ENCODE results near the gene SUN3.
"Not testable (repeated sequence)": the region's sequence is repeated elsewhere in the genome, so short reads cannot be mapped to it uniquely, and the experiment has no call there.

SUN3 gene

DNA sequence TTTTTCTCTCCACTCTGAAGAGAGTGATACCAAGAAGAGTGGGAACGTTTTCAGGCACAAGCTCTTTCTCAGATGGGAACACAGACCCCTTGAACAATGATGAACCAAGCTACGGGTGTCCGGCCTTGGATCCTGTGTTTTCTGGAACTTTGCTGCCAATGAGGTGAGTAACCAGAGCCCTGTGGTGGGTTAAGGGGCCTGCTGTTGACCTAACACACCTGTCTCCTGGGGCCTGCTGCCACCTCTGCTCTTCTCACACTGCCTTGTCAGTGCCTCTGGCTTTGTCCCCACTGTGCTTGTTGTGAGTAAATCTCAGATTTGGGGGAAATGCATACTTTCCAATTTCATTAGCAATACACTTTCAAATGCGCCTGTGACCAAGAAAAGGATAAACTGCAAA, 79.2 kb downstream of the SUN3 start:
- TF ChIP-seq ZNF274 (IDR thresholded peaks at IDR 0.05; ENCODE audit: low read depth, low read length): no peak

GRCh38 chr7:47948141-47948790, 80.6 kb downstream of the SUN3 start, which contains the start of gene PKD1L1:
Gene PKD1L1 (minus strand): TSS chr7:47948466. CDS start chr7:47948440, 26 bp downstream.
- TF ChIP-seq ZNF274 (IDR thresholded peaks at IDR 0.05; ENCODE audit: low read depth, low read length): no peak
- no peak within 1 kb of the TSS for H3K4me3 ChIP-seq (ENCODE audit: low read length)

More for the DNA sequence above, 79.2 kb downstream of the SUN3 start:
- no peak overlapping the region for H3K4me3 ChIP-seq (ENCODE audit: low read length)

GRCh38 chr7:47947355-47947749, 81.6 kb downstream of the SUN3 start:
- no peak for TF ChIP-seq ZNF274 (IDR thresholded peaks at IDR 0.05; ENCODE audit: low read depth, low read length)
- H3K4me3 ChIP-seq (ENCODE audit: low read length): no peak overlapping the region

- no peak for TF ChIP-seq ZNF274 (IDR thresholded peaks at IDR 0.05; ENCODE audit: low read depth, low read length)
- H3K4me3 ChIP-seq (ENCODE audit: low read length): no peak overlapping the region
Observed at GRCh38 chr7:47946581-47947354, 82.1 kb downstream of the SUN3 start.

- no peak overlapping the region for H3K4me3 ChIP-seq (ENCODE audit: low read length)
- TF ChIP-seq ZNF274 (IDR thresholded peaks at IDR 0.05; ENCODE audit: low read depth, low read length): no peak
Observed at GRCh38 chr7:47945261-47946015, 83.5 kb downstream of the SUN3 start.

GRCh38 chr7:47944536-47945260, 84.2 kb downstream of the SUN3 start:
- TF ChIP-seq ZNF274 (IDR thresholded peaks at IDR 0.05; ENCODE audit: low read depth, low read length): no peak
- H3K4me3 ChIP-seq (ENCODE audit: low read length): no peak overlapping the region

GRCh38 chr7:47943676-47944474, 85.0 kb downstream of the SUN3 start:
- H3K4me3 ChIP-seq (ENCODE audit: low read length): no peak overlapping the region
- TF ChIP-seq ZNF274 (IDR thresholded peaks at IDR 0.05; ENCODE audit: low read depth, low read length): no peak

DNA sequence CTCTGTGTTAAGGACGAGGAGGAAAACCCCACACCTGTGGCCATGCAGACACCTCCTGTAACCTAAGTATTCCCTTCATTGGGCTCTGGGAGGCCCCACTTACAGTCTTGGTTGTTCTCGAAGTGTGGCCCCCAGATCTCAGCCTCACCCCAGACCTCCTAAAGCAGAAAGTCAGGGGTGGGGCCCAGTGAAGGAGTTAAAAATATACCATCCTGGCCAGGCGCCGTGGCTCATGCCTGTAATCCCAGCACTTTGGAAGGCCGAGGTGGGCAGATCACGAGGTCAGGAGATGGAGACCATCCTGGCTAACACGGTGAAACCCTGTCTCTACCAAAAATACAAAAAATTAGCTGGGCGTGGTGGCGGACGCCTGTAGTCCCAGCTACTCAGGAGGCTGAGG, 86.3 kb downstream of the SUN3 start:
- not testable (repeated sequence) for H3K4me3 ChIP-seq (ENCODE audit: low read length)

GRCh38 chr7:47942132-47942531, 86.8 kb downstream of the SUN3 start:
- no peak overlapping the region for H3K4me3 ChIP-seq (ENCODE audit: low read length)
- TF ChIP-seq ZNF274 (IDR thresholded peaks at IDR 0.05; ENCODE audit: low read depth, low read length): no peak

DNA sequence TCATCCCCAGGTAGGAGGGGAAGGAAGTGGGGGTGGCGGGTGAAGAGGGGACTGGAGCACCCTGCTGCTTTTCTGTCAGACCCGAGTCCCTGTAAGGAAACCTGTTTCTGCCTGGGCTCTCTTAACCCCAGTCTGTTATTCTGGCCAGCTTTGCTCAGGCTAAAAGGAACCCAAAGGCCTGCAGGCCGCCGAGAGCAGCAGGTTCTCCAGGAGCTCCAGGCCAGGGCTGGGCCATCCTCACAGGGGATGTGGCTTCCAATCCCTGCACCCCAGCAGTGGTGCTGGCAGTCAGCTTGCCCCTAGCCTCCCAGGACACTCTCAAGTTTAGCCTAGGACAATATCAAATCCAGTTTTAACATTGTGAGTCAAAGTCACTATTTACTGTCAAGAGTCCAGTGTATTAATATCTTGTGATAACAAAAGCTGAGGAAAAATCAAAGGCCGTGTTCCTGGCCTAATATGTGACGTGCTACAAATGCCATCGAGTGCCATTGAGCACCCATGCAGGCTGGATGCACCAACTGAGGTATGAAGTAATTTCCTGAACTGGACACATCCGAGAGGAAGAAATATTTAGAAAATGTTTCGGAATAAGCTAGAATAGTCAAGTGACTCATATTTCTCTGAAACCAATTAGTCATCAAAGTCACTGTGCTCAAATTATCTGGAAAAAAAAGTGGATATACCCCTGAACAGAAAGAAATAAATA, 87.6 kb downstream of the SUN3 start:
- no peak for TF ChIP-seq ZNF274 (IDR thresholded peaks at IDR 0.05; ENCODE audit: low read depth, low read length)
- no peak overlapping the region for H3K4me3 ChIP-seq (ENCODE audit: low read length)

DNA sequence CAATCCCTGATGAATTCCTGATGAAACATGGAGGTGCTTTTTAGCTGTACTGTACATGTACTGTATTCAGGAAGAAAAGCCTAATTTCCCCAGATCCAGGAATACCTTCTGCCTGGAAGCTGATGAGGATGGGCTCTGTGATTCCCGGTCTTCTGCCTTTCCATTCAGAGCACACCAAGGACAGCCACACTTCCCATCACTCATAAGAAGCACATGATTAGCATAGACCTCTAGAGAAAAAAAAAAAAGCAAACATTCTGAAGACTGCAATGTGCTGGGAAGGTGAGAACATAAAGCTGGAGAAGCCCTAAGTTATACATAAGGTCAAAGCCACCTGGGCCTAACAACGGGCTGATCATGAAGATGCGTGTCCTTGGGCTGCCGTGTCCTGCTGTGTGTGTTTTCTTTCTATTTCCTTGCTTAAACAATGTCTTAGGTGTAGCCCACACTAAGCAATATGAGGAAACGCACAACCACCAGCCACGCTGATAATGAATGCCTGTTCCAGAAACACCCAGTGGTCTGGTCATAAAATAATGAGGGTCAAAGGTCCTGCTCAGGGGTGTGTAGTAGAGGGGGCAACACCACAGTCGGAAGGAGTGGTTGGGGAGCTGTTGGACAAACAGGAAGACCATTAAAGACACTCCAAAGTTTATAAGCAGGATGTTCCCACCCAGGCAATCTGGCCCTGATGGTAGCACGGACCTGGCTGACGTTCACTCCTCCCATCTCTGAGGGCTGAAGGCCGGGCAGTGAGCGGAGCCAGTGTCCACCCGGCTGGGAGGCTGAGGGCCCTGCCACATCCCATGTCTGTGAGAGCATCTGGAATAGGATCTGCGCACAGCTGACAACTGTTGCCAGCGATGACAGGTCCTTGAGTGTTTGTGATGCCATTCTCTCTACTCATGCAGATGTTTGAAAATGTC, 88.6 kb downstream of the SUN3 start:
- H3K4me3 ChIP-seq (ENCODE audit: low read length): no peak overlapping the region
- no peak for TF ChIP-seq ZNF274 (IDR thresholded peaks at IDR 0.05; ENCODE audit: low read depth, low read length)
